Measurements from ENCODE around the gene KLHL3. TPM values are rescaled to one million over a fixed set of nuclear protein-coding genes. Genes with fewer than 3 reads are reported as not detected.

Gene KLHL3
- total and polyA plus RNA-seq, 2 donors (not counting 3 experiments of a cell fraction or from before 2014, with no cell fraction given), result 8.8 to 13.6 TPM

- Histone ChIP-seq H2AFZ (ENCODE audit: low read depth, low read length) (no peak overlapping the region), H3K79me2 (ENCODE audit: control insufficient read depth, insufficient read depth, low read length) (peaks cover 40% of the 10 kb centered on the region), H4K20me1 (replicated peaks; ENCODE audit: control insufficient read depth, extremely low read depth, insufficient read depth, low read length) (peaks cover 27% of the 10 kb centered on the region), H3K9ac (replicated peaks; ENCODE audit: extremely low read depth, insufficient read depth, low read length) (peak overlapping the region; percentile 93), H3K4me1 (ENCODE audit: control insufficient read depth, extremely low read depth, insufficient read depth, low read length) (peaks cover 18% of the 10 kb centered on the region), H3K4me2 (ENCODE audit: insufficient read depth, low read length) (peak overlapping the region; percentile 51), H3K4me3 (replicated peaks in 1 of 3; ENCODE audit: insufficient read depth in 1 of 3, low read depth in 1 of 3, low read length in 3 of 3) (peak overlapping the region; percentile 88 to 99 (median 94)), H3K27me3 (ENCODE audit: control insufficient read depth in 2 of 2, insufficient read depth in 2 of 2, low read length in 2 of 2) (peaks cover 0 to under 1% of the 10 kb centered on the region in 2 experiments), H3K9me3 (replicated peaks; ENCODE audit: control insufficient read depth, insufficient read depth, low read length) (no peaks in the 10 kb centered on the region), H3K27ac (ENCODE audit: insufficient read depth, low read depth, low read length) (peak overlapping the region; percentile 92), H3K36me3 (ENCODE audit: control insufficient read depth in 2 of 2, extremely low read depth in 1 of 2, insufficient read depth in 2 of 2, low read length in 2 of 2) (peaks cover 0 to 4% of the 10 kb centered on the region in 2 experiments), H3K9me1 (replicated peaks; ENCODE audit: control insufficient read depth, extremely low read depth, insufficient read depth, low read length) (no peaks in the 10 kb centered on the region)
- DNase-seq (ENCODE audit: low read depth, low spot score) (no peak), FAIRE-seq (no peak)
- intact Hi-C loops (cut with micrococcal nuclease), result loop anchor here (1.0 to 5.0 kb wide), 6 partner anchors 17 to 379 kb away; partner anchors contain the start of genes FAM13B and KLHL3
- dilution Hi-C loops (cut with MboI; ENCODE audit: extremely low pct_ligation_motif_present, low sequenced_read_pairs), result loop anchor here (25.0 kb wide), 1 partner anchor 91 kb away; no protein-coding TSS in a partner anchor
- CTCF ChIA-PET, result interaction anchor here (0.9 to 2.1 kb wide), 8 partner anchors 11 to 380 kb away, joined by 3 to 17 read pairs (median 7); partner anchors contain the start of genes FAM13B and KLHL3
- BruUV-seq (replicated peaks), result TSS peak; percentile 81
- TF ChIP-seq EZH2 (IDR thresholded peaks at IDR 0.05; ENCODE audit: borderline replicate concordance, low read depth, low read length, severe bottlenecking) (no peak), MYC (IDR thresholded peaks at IDR 0.05; ENCODE audit: low read depth, low read length) (no peak), JUN (IDR thresholded peaks at IDR 0.05; ENCODE audit: borderline replicate concordance, insufficient read depth, insufficient read length, low read depth) (no peak), CTCF (IDR thresholded peaks at IDR 0.05; ENCODE audit: extremely low read depth in 1 of 2, insufficient read depth in 1 of 2, low read depth in 1 of 2, low read length in 2 of 2) (no peak), POLR2A (IDR thresholded peaks at IDR 0.05; ENCODE audit: low read depth, low read length) (no peak), MAX (IDR thresholded peaks at IDR 0.05; ENCODE audit: insufficient read depth, insufficient read length) (no peak), GATA2 (IDR thresholded peaks at IDR 0.05; ENCODE audit: insufficient read depth, insufficient read length, low read depth, low read length) (no peak), FOS (IDR thresholded peaks at IDR 0.05; ENCODE audit: borderline replicate concordance, insufficient read depth, low read length) (no peak), POLR2AphosphoS5 (IDR thresholded peaks at IDR 0.05; ENCODE audit: insufficient read depth, low read depth, low read length) (no peak)
- POLR2A ChIA-PET, result interaction anchor here (0.9 to 1.3 kb wide), 3 partner anchors 13 to 136 kb away, joined by 3 to 5 read pairs (median 4); partner anchors contain the start of gene PKD2L2
These were observed 17.9 kb upstream of the KLHL3 start for GRCh38 chr5:137753691-137754187.

Measured in endothelial cell of umbilical vein (primary cell).